GM12865 (cell line): ENCODE measurements around the gene DBI.
A peak's percentile ranks its signal among the peaks of the same experiment; 100 is the strongest.

Experiments
- DNase-seq: peaks from one replicate; pipeline ENCODE4 v3.0.0; 2010; ENCODE audit warnings: low read depth
- H3K4me3 ChIP-seq: 2 replicates; pipeline ENCODE4 v1.5.1; 2011; ENCODE audit warnings: mild to moderate bottlenecking, low read depth, low read length, control low read depth
- TF ChIP-seq, protein P1 (sequence below): IDR thresholded peaks from 2 replicates; pipeline ENCODE4 v1.5.1; 2011; ENCODE audit warnings: low read length, control low read depth, low read depth, inconsistent platforms; ENCODE audit not compliant: insufficient read depth; ENCODE audit errors: missing control alignments

Gene DBI

DNA sequence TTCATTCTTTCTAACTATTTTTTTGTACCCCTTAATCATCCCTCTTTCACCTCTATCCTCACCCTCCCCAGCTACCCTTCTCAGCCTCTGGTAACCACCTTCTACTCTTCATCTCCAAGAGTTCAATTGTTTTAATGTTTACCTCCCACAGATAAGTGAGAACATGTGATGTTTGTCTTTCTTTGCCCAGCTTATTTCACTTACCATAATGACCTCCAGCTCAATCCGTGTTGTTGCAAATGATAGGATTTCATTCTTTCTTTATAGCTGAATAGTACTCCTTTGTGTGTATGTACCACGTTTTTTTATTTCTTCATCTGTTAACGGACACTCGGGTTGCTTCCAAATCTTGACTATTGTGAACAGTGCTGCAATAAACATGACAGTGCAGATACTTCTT lies 42.7 kb downstream of the DBI start:
- no peak overlapping the region for H3K4me3 ChIP-seq
- TF ChIP-seq, protein P1, sequence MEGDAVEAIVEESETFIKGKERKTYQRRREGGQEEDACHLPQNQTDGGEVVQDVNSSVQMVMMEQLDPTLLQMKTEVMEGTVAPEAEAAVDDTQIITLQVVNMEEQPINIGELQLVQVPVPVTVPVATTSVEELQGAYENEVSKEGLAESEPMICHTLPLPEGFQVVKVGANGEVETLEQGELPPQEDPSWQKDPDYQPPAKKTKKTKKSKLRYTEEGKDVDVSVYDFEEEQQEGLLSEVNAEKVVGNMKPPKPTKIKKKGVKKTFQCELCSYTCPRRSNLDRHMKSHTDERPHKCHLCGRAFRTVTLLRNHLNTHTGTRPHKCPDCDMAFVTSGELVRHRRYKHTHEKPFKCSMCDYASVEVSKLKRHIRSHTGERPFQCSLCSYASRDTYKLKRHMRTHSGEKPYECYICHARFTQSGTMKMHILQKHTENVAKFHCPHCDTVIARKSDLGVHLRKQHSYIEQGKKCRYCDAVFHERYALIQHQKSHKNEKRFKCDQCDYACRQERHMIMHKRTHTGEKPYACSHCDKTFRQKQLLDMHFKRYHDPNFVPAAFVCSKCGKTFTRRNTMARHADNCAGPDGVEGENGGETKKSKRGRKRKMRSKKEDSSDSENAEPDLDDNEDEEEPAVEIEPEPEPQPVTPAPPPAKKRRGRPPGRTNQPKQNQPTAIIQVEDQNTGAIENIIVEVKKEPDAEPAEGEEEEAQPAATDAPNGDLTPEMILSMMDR: no peak
- DNase-seq: no peak

GRCh38 chr2:119414894-119415293 lies 48.1 kb downstream of the DBI start:
- DNase-seq: no peak
- TF ChIP-seq, protein P1: no peak
- no peak overlapping the region for H3K4me3 ChIP-seq

DNA sequence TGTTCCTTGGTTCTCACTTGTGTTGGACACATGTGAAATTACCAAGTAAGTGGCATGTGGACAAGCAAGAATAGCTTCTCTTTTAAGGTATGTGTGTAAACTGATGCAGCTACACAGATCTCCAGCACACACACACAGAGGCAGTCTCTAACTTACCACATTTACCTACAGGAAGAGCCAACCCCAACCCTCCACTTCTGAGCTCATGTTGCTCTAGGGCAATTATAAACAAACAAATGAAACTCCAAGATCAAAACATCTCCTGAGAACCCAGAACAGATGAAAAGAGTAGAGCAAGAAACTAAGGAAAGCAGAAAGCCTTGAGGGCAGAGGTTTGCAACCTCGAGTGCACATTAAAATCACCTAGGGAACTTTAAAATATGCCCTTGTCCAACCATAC lies 48.9 kb downstream of the DBI start:
- TF ChIP-seq, protein P1: no peak

GRCh38 chr2:119416299-119416923 lies 49.6 kb downstream of the DBI start:
- H3K4me3 ChIP-seq: no peak overlapping the region
- TF ChIP-seq, protein P1: no peak
- no peak for DNase-seq

More for the DNA sequence above, 48.9 kb downstream of the DBI start:
- DNase-seq: peak; percentile 19
- H3K4me3 ChIP-seq: no peak overlapping the region

GRCh38 chr2:119417908-119418307 lies 51.1 kb downstream of the DBI start:
- TF ChIP-seq, protein P1: no peak
- DNase-seq: no peak

GRCh38 chr2:119419065-119419464 lies 52.3 kb downstream of the DBI start:
- no peak for DNase-seq
- TF ChIP-seq, protein P1: no peak
- H3K4me3 ChIP-seq: no peak overlapping the region

More at GRCh38 chr2:119417908-119418307, 51.1 kb downstream of the DBI start:
- H3K4me3 ChIP-seq: no peak overlapping the region
